ENCODE results near the gene USO1.

DNA sequence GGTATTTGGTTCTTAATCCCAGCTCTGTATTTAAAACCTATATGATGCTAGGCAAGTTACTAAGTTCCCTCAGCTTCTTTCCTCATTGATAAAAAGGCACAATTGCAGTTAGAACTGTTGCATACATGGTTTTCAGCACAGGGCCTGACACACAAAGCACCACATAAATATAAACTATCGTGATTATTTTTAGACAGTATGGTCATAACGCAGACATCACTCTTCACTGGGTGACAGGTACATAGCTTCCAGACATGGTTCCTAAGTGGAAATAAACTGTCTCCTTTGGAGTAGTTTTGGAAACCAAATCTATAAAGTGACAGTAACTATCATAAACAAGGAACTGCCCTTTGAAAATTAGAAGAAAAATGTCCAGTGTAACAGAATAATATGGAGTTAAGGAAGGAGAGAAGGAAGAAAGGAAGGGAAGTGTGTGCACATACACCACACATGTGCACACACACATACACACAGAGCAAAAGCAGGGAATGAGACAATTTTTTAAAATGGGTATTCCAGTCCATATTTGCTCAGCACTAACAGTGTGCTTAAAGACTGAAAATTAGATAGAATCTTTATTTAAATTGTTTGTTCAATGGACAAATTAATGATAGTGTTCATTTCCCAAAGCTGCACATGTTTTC lies 38.7 kb upstream of the USO1 start:
- TF ChIP-seq, protein P1, sequence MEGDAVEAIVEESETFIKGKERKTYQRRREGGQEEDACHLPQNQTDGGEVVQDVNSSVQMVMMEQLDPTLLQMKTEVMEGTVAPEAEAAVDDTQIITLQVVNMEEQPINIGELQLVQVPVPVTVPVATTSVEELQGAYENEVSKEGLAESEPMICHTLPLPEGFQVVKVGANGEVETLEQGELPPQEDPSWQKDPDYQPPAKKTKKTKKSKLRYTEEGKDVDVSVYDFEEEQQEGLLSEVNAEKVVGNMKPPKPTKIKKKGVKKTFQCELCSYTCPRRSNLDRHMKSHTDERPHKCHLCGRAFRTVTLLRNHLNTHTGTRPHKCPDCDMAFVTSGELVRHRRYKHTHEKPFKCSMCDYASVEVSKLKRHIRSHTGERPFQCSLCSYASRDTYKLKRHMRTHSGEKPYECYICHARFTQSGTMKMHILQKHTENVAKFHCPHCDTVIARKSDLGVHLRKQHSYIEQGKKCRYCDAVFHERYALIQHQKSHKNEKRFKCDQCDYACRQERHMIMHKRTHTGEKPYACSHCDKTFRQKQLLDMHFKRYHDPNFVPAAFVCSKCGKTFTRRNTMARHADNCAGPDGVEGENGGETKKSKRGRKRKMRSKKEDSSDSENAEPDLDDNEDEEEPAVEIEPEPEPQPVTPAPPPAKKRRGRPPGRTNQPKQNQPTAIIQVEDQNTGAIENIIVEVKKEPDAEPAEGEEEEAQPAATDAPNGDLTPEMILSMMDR (conservative IDR thresholded peaks at IDR 0.05; ENCODE audit: low read depth in 2 of 2) = no peak
- TF ChIP-seq EZH2 (IDR thresholded peaks at IDR 0.05; ENCODE audit: low read depth, unreplicated experiment) (no peak), POLR2AphosphoS5 (IDR thresholded peaks at IDR 0.05; ENCODE audit: low read depth) (no peak), JUNB (IDR thresholded peaks at IDR 0.05; ENCODE audit: unreplicated experiment) (no peak), EZH2phosphoT487 (IDR thresholded peaks at IDR 0.05; ENCODE audit: unreplicated experiment) (no peak), ZNF114 (CRISPR knock-in tag; IDR thresholded peaks at IDR 0.05) (no peak), NANOG (IDR thresholded peaks at IDR 0.05; ENCODE audit: borderline replicate concordance) (no peak), CREB1 (CRISPR knock-in tag; IDR thresholded peaks at IDR 0.05; ENCODE audit: low read depth) (no peak), ZNF331 (CRISPR knock-in tag; IDR thresholded peaks at IDR 0.05; ENCODE audit: low read depth) (no peak)
- TF ChIP-seq, protein P2, sequence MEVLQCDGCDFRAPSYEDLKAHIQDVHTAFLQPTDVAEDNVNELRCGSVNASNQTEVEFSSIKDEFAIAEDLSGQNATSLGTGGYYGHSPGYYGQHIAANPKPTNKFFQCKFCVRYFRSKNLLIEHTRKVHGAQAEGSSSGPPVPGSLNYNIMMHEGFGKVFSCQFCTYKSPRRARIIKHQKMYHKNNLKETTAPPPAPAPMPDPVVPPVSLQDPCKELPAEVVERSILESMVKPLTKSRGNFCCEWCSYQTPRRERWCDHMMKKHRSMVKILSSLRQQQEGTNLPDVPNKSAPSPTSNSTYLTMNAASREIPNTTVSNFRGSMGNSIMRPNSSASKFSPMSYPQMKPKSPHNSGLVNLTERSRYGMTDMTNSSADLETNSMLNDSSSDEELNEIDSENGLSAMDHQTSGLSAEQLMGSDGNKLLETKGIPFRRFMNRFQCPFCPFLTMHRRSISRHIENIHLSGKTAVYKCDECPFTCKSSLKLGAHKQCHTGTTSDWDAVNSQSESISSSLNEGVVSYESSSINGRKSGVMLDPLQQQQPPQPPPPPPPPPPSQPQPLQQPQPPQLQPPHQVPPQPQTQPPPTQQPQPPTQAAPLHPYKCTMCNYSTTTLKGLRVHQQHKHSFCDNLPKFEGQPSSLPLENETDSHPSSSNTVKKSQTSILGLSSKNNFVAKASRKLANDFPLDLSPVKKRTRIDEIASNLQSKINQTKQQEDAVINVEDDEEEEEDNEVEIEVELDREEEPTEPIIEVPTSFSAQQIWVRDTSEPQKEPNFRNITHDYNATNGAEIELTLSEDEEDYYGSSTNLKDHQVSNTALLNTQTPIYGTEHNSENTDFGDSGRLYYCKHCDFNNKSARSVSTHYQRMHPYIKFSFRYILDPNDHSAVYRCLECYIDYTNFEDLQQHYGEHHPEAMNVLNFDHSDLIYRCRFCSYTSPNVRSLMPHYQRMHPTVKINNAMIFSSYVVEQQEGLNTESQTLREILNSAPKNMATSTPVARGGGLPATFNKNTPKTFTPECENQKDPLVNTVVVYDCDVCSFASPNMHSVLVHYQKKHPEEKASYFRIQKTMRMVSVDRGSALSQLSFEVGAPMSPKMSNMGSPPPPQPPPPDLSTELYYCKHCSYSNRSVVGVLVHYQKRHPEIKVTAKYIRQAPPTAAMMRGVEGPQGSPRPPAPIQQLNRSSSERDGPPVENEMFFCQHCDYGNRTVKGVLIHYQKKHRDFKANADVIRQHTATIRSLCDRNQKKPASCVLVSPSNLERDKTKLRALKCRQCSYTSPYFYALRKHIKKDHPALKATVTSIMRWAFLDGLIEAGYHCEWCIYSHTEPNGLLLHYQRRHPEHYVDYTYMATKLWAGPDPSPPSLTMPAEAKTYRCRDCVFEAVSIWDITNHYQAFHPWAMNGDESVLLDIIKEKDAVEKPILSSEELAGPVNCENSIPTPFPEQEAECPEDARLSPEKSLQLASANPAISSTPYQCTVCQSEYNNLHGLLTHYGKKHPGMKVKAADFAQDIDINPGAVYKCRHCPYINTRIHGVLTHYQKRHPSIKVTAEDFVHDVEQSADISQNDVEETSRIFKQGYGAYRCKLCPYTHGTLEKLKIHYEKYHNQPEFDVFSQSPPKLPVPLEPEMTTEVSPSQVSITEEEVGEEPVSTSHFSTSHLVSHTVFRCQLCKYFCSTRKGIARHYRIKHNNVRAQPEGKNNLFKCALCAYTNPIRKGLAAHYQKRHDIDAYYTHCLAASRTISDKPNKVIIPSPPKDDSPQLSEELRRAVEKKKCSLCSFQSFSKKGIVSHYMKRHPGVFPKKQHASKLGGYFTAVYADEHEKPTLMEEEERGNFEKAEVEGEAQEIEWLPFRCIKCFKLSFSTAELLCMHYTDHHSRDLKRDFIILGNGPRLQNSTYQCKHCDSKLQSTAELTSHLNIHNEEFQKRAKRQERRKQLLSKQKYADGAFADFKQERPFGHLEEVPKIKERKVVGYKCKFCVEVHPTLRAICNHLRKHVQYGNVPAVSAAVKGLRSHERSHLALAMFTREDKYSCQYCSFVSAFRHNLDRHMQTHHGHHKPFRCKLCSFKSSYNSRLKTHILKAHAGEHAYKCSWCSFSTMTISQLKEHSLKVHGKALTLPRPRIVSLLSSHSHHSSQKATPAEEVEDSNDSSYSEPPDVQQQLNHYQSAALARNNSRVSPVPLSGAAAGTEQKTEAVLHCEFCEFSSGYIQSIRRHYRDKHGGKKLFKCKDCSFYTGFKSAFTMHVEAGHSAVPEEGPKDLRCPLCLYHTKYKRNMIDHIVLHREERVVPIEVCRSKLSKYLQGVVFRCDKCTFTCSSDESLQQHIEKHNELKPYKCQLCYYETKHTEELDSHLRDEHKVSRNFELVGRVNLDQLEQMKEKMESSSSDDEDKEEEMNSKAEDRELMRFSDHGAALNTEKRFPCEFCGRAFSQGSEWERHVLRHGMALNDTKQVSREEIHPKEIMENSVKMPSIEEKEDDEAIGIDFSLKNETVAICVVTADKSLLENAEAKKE (CRISPR knock-in tag; IDR thresholded peaks at IDR 0.05) = no peak
- TF ChIP-seq, protein P3, sequence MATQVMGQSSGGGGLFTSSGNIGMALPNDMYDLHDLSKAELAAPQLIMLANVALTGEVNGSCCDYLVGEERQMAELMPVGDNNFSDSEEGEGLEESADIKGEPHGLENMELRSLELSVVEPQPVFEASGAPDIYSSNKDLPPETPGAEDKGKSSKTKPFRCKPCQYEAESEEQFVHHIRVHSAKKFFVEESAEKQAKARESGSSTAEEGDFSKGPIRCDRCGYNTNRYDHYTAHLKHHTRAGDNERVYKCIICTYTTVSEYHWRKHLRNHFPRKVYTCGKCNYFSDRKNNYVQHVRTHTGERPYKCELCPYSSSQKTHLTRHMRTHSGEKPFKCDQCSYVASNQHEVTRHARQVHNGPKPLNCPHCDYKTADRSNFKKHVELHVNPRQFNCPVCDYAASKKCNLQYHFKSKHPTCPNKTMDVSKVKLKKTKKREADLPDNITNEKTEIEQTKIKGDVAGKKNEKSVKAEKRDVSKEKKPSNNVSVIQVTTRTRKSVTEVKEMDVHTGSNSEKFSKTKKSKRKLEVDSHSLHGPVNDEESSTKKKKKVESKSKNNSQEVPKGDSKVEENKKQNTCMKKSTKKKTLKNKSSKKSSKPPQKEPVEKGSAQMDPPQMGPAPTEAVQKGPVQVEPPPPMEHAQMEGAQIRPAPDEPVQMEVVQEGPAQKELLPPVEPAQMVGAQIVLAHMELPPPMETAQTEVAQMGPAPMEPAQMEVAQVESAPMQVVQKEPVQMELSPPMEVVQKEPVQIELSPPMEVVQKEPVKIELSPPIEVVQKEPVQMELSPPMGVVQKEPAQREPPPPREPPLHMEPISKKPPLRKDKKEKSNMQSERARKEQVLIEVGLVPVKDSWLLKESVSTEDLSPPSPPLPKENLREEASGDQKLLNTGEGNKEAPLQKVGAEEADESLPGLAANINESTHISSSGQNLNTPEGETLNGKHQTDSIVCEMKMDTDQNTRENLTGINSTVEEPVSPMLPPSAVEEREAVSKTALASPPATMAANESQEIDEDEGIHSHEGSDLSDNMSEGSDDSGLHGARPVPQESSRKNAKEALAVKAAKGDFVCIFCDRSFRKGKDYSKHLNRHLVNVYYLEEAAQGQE (IDR thresholded peaks at IDR 0.05; ENCODE audit: unreplicated experiment) = no peak
- TF ChIP-seq, protein P4, sequence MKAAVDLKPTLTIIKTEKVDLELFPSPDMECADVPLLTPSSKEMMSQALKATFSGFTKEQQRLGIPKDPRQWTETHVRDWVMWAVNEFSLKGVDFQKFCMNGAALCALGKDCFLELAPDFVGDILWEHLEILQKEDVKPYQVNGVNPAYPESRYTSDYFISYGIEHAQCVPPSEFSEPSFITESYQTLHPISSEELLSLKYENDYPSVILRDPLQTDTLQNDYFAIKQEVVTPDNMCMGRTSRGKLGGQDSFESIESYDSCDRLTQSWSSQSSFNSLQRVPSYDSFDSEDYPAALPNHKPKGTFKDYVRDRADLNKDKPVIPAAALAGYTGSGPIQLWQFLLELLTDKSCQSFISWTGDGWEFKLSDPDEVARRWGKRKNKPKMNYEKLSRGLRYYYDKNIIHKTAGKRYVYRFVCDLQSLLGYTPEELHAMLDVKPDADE (IDR thresholded peaks at IDR 0.05) = no peak

Data from GM23338 (cell line).